ENCODE results near the gene CMTM7. TPM values are rescaled to one million over a fixed set of nuclear protein-coding genes. Genes with fewer than 3 reads are reported as not detected.

CMTM7 gene
- total and polyA plus RNA-seq, 9 of the 15 experiments (the other 6 are each of a cell fraction or from before 2014, with no cell fraction given), result 0.03 to 1.6 (median 0.42) TPM; not detected in 4

GRCh38 chr3:32500880-32501782 is 109.5 kb downstream of the CMTM7 start:
- POLR2A ChIA-PET, result interaction anchor here (0.6 to 1.1 kb wide), 5 partner anchors 9 to 51 kb away, joined by 3 to 5 read pairs (median 3); no protein-coding TSS in a partner anchor
- 10% methylated on average over 25 of the region's 25 CpGs for WGBS (ENCODE audit: insufficient coverage, low coverage, missing lambda C conversion rate)
- Histone ChIP-seq H3K4me1 (replicated peaks in 1 of 2; ENCODE audit: control insufficient read depth in 2 of 2, insufficient read depth in 2 of 2, low read length in 2 of 2) (peaks cover 19 to 26% of the 10 kb centered on the region in 2 experiments; a peak in 4 of 5 replicates), H3K27me3 (ENCODE audit: control insufficient read depth in 2 of 2, insufficient read depth in 2 of 2, low read length in 2 of 2) (no peaks in the 10 kb centered on the region), H3K79me2 (ENCODE audit: control insufficient read depth, insufficient read depth, low read length) (peaks cover 49% of the 10 kb centered on the region), H3K4me3 (peak overlapping the region; percentile 94), H3K9me1 (ENCODE audit: control insufficient read depth, insufficient read depth, low read length) (no peaks in the 10 kb centered on the region), H3K9me3 (replicated peaks; ENCODE audit: control insufficient read depth, insufficient read depth, low read depth, low read length) (no peaks in the 10 kb centered on the region), H4K20me1 (replicated peaks; ENCODE audit: control insufficient read depth, insufficient read depth, low read length) (peaks cover 6% of the 10 kb centered on the region), H3K27ac (ENCODE audit: extremely low read depth, low read depth, low read length) (peak overlapping the region; percentile 86; the same call in 2 of the 3 replicates), H2AFZ (ENCODE audit: low read depth, low read length) (no peak overlapping the region), H3K36me3 (ENCODE audit: control insufficient read depth, insufficient read depth, low read length) (no peaks in the 10 kb centered on the region; the same call in 1 of the 3 replicates), H3K4me2 (ENCODE audit: insufficient read depth, low read length) (peak overlapping the region; percentile 93), H3K9ac (ENCODE audit: insufficient read depth in 1 of 2, low read depth in 2 of 2, low read length in 2 of 2) (peak overlapping the region; percentile 81 to 83; a peak in 3 of 4 replicates)
- FAIRE-seq (peak; percentile 52), DNase-seq (ENCODE audit: extremely low read depth in 1 of 4, low spot score in 3 of 4) (peak in 3 of 4 experiments; percentile 24 to 41 (median 39)), ATAC-seq (peak; percentile 12)
- intact Hi-C loops (cut with micrococcal nuclease) (no loop called here), in situ Hi-C loops (cut with MboI) (no loop called here)
- CTCF ChIA-PET (ENCODE audit: low intra/inter-chr PET ratio), result no interaction called here
- TSS peak; percentile 54 for BruUV-seq (replicated peaks)
- TF ChIP-seq KLF1 (tag; IDR thresholded peaks at IDR 0.05) (no peak), ARNT (IDR thresholded peaks at IDR 0.05) (no peak), MEIS2 (IDR thresholded peaks at IDR 0.05; ENCODE audit: partially characterized antibody) (no peak), GABPB2 (CRISPR knock-in tag; conservative IDR thresholded peaks at IDR 0.05) (no peak), CBFA2T3 (IDR thresholded peaks at IDR 0.05) (peak; percentile 27; the same call in 1 of the 2 replicates), RBM25 (IDR thresholded peaks at IDR 0.05; ENCODE audit: low read depth, low read length, severe bottlenecking) (peak; percentile 86), TCF3 (CRISPR knock-in tag; IDR thresholded peaks at IDR 0.05) (no peak), EGR1 (conservative IDR thresholded peaks at IDR 0.05) (0 out of 2 replicates have a peak, but pooled peaks have one; percentile 4), ZBED1 (IDR thresholded peaks at IDR 0.05) (no peak), TFAM (CRISPR knock-in tag; conservative IDR thresholded peaks at IDR 0.05) (no peak), MCM7 (IDR thresholded peaks at IDR 0.05) (no peak), PHF21A (IDR thresholded peaks at IDR 0.05; ENCODE audit: borderline replicate concordance, low read depth) (0 out of 2 replicates have a peak, but pooled peaks have one; percentile 33), DPF2 (IDR thresholded peaks at IDR 0.05) (no peak), ZNF282 (CRISPR knock-in tag; IDR thresholded peaks at IDR 0.05) (no peak), BCOR (IDR thresholded peaks at IDR 0.05) (peak; percentile 69; the same call in 1 of the 2 replicates), MBD1 (CRISPR knock-in tag; IDR thresholded peaks at IDR 0.05) (no peak), RBBP5 (IDR thresholded peaks at IDR 0.05; ENCODE audit: borderline replicate concordance, insufficient read depth, low read length, poor library complexity, severe bottlenecking) (no peak), KDM1A (IDR thresholded peaks at IDR 0.05) (peak; percentile 42 to 45; a peak in 2 of 4 replicates)
- TF ChIP-seq, protein P1, sequence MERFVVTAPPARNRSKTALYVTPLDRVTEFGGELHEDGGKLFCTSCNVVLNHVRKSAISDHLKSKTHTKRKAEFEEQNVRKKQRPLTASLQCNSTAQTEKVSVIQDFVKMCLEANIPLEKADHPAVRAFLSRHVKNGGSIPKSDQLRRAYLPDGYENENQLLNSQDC (CRISPR knock-in tag; IDR thresholded peaks at IDR 0.05), result 0 out of 2 replicates have a peak, but pooled peaks have one; percentile 29
- TF ChIP-seq, protein P2, sequence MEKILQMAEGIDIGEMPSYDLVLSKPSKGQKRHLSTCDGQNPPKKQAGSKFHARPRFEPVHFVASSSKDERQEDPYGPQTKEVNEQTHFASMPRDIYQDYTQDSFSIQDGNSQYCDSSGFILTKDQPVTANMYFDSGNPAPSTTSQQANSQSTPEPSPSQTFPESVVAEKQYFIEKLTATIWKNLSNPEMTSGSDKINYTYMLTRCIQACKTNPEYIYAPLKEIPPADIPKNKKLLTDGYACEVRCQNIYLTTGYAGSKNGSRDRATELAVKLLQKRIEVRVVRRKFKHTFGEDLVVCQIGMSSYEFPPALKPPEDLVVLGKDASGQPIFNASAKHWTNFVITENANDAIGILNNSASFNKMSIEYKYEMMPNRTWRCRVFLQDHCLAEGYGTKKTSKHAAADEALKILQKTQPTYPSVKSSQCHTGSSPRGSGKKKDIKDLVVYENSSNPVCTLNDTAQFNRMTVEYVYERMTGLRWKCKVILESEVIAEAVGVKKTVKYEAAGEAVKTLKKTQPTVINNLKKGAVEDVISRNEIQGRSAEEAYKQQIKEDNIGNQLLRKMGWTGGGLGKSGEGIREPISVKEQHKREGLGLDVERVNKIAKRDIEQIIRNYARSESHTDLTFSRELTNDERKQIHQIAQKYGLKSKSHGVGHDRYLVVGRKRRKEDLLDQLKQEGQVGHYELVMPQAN (IDR thresholded peaks at IDR 0.05; ENCODE audit: borderline replicate concordance), result no peak

All from K562 (cell line).